ES-I3 (cell line): ENCODE results near the gene GAL3ST1.
"Not testable (repeated sequence)": the region's sequence is repeated elsewhere in the genome, so short reads cannot be mapped to it uniquely, and the experiment has no call there.

Source experiments
- H3K36me3 ChIP-seq: 2 replicates; pipeline ENCODE4 v1.6.1; 2013; ENCODE audit warnings: mild to moderate bottlenecking, low read length, control low read depth, moderate library complexity; ENCODE audit not compliant: insufficient read depth
- H3K4me1 ChIP-seq: 2 replicates; pipeline ENCODE4 v1.6.1; 2013; ENCODE audit warnings: mild to moderate bottlenecking, control low read depth, low read length; ENCODE audit not compliant: insufficient read depth
- H3K9ac ChIP-seq: 2 replicates; pipeline ENCODE4 v1.6.1; 2013; ENCODE audit warnings: low read depth, mild to moderate bottlenecking, low read length, moderate library complexity
- H3K9me3 ChIP-seq: 2 replicates; pipeline ENCODE4 v1.6.1; 2013; ENCODE audit warnings: mild to moderate bottlenecking, low read length, moderate library complexity; ENCODE audit not compliant: control insufficient read depth, insufficient read depth

Gene GAL3ST1

DNA sequence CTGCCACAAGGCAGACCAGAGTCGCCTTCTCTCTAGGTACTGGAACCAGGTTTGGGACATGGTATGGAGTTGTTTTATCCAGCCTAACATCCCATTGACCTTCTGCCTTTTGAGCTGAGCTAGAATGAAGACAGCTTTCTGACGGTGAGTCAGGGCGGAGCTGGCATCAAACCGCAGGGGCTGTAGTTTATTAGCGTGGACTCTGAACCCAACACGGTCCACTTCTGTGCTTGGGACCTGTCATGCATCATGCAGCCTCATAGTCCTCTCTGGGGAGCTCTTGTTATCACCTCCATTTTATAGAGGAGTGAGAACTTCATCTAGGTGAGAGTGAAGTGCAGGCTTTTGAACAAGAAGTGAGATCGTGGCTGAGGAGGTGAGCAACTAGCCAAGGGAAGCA is 8.3 kb downstream of the GAL3ST1 start:
- no peaks in the 10 kb centered on the region for H3K9me3 ChIP-seq
- peaks cover 19% of the 10 kb centered on the region for H3K4me1 ChIP-seq
- no peaks in the 10 kb centered on the region for H3K36me3 ChIP-seq
- no peak overlapping the region for H3K9ac ChIP-seq

DNA sequence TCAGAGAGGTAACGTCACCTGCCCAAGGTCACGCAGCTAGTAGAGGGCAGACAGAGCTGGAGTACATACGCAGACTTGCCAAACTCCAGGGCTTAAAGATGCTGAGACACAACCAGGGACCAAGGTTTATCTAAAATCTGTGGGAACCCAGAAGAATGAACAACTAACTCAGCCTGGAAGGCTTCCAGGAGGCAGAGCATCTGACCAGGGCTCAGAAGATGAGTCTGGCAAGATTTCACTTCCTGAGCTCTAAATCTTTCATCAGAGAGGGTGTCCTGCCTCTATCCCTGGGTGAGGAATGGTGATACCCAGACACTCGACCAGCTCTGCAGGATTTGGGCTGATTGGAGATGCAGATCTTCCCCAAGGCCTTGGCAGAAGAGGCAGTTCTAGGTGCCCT is 9.1 kb downstream of the GAL3ST1 start:
- Histone ChIP-seq H3K4me1 (peaks cover 20% of the 10 kb centered on the region), H3K9me3 (no peaks in the 10 kb centered on the region), H3K36me3 (no peaks in the 10 kb centered on the region), H3K9ac (no peak overlapping the region)

DNA sequence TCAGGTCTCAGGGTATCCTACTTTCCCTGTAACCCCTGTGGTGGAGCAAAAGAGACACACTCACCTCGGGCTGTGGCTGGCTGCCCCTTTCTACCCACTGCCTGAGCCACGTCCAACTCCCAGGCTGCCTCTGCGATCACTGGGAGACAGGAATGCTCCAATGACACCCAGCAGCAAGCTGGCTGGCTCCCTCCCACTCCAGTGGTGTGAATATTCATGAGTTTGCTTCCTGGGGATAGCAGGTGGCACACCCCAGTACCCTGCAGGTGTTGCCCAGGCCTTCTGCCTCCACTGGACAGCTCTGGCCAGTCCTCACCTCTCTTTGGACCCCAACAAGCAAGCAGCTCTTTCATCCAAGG is 9.7 kb downstream of the GAL3ST1 start:
- Histone ChIP-seq H3K9ac (no peak overlapping the region), H3K4me1 (peaks cover 25% of the 10 kb centered on the region), H3K9me3 (no peaks in the 10 kb centered on the region)

DNA sequence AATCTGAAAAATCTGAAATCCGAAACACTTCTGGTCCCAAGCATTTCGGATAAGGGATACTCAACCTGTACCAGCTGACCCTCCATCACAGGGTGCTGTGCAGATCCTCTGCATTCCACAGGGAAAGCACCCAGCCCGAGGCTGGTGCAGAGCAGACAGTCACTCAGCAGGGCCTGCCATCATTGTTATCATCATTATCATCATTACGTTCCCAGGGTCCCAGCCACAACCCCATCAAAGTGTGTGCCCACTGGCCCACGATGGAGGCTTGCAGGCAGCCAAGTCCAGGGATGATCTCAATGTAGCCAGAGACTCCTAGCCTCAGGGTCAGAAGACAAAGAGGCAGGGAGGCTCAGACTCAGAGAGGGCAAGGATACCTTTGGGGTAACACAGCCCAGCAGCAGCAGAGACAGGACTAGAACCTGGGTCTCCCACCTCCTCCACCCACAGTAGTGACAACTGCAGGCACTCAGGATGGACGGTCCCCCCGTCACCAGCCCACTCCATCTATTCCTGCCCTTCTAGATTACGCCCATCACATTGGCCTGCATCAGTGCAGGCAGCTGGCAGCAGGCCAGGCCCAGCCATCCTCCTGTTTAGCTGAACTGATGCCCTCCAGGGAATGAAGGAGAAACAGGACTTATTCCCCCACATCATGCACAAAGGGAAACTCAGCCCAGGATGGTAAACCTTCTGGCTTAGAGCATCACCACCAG is 10.3 kb downstream of the GAL3ST1 start:
- no peaks in the 10 kb centered on the region for H3K9me3 ChIP-seq
- no peak overlapping the region for H3K9ac ChIP-seq
- no peaks in the 10 kb centered on the region for H3K36me3 ChIP-seq
- peaks cover 27% of the 10 kb centered on the region for H3K4me1 ChIP-seq

More for the DNA sequence above, 9.7 kb downstream of the GAL3ST1 start:
- H3K36me3 ChIP-seq: no peaks in the 10 kb centered on the region

DNA sequence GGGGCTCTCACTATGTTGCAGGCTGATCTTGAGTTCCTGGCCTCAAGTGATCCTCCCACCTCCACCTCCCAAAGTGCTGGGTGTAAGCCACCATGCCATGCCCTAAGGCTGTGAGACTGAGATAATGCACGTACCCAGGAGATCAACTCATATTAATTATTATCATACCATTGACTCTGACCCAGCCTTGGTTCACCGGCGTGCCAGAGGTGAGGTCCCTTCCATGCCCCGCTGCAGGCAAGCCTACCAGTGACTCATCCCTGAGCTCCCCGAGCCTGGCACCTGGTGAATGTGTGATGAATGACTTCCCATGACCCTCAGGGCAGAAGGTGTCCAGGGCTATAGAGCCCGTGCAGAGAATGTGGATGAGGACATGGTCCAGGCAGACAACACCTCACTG is 12.1 kb downstream of the GAL3ST1 start:
- Histone ChIP-seq H3K9ac (no peak overlapping the region), H3K36me3 (no peaks in the 10 kb centered on the region), H3K9me3 (no peaks in the 10 kb centered on the region), H3K4me1 (peaks cover 27% of the 10 kb centered on the region)

GRCh38 chr22:30561402-30562189 is 12.9 kb downstream of the GAL3ST1 start:
- H3K9me3 ChIP-seq: no peaks in the 10 kb centered on the region
- H3K4me1 ChIP-seq: peaks cover 27% of the 10 kb centered on the region
- H3K36me3 ChIP-seq: no peaks in the 10 kb centered on the region
- H3K9ac ChIP-seq: no peak overlapping the region

DNA sequence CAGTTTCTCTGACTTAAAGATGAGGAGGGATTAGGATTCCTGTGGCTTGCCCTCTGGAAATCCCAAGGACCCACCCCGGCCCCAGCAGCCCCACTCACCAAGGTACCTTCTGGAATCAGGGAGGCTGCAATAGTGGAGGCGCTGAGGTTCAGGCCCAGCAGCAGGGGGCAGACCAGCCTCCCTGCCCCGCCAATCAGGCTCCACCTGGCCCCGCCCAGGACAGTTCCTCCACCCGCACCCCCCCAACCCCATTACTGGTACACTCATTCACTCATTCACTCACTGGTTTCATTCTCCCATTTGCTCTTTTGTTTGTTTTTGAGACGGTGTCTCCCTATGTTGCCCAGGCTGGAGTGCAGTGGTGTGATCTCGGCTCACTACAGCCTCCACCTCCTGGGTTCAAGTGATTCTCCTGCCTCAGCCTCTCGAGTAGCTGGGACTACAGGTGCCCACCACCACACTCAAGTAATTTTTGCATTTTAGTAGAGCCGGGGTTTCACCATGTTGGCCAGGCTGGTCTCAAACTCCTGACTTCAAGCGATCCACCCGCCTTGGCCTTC is 13.7 kb downstream of the GAL3ST1 start:
- not testable (repeated sequence) for H3K9ac ChIP-seq, H3K9me3 ChIP-seq, H3K36me3 ChIP-seq
- peaks cover 27% of the 10 kb centered on the region for H3K4me1 ChIP-seq

DNA sequence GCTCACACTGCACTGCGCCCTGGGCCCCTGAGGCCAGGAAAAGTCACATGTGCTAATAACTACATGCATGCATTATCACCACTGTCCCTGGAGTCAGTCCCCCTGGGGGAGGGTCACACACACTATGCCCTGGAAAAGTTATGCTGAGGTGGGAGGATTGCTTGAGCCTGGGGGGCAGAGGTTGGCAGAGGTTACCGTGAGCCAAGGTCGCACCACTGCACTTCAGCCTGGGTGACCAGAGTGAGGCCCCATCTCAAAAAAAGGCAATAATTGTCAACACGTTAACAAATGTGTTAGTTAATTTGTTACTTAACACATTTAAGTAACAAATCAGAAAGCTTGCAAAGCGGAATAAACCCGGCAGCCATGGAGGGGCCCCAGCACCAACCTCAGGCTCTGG is 14.6 kb downstream of the GAL3ST1 start:
- Histone ChIP-seq H3K9me3 (no peaks in the 10 kb centered on the region), H3K36me3 (no peaks in the 10 kb centered on the region), H3K4me1 (peaks cover 27% of the 10 kb centered on the region), H3K9ac (no peak overlapping the region)

- no peak overlapping the region for H3K9ac ChIP-seq
- peaks cover 23% of the 10 kb centered on the region for H3K4me1 ChIP-seq
- H3K36me3 ChIP-seq: no peaks in the 10 kb centered on the region
- H3K9me3 ChIP-seq: no peaks in the 10 kb centered on the region
Measured at GRCh38 chr22:30557243-30557642, 17.2 kb downstream of the GAL3ST1 start.

DNA sequence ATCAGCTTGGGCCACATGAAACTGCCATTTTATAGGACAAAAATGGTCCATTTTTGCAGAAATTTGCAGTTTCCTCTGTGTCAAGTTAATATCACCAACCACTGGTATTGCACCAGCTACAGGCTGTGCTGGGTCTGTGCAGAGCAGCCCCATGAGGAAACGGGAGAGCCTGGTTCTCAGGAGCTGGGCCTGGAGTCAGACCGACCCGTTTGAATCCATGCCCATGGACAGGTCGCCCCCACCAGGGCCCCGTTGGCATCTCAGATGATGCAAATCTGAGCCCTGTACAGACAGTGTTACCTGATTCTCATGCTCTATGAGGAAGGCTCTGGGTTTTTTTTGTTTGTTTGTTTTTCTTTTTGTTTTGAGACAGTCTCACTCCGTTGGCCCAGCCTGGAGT is 18.1 kb downstream of the GAL3ST1 start:
- H3K36me3 ChIP-seq: no peaks in the 10 kb centered on the region
- H3K4me1 ChIP-seq: peaks cover 16% of the 10 kb centered on the region; the same call in 1 of the 2 replicates
- no peak overlapping the region for H3K9ac ChIP-seq
- H3K9me3 ChIP-seq: no peaks in the 10 kb centered on the region

DNA sequence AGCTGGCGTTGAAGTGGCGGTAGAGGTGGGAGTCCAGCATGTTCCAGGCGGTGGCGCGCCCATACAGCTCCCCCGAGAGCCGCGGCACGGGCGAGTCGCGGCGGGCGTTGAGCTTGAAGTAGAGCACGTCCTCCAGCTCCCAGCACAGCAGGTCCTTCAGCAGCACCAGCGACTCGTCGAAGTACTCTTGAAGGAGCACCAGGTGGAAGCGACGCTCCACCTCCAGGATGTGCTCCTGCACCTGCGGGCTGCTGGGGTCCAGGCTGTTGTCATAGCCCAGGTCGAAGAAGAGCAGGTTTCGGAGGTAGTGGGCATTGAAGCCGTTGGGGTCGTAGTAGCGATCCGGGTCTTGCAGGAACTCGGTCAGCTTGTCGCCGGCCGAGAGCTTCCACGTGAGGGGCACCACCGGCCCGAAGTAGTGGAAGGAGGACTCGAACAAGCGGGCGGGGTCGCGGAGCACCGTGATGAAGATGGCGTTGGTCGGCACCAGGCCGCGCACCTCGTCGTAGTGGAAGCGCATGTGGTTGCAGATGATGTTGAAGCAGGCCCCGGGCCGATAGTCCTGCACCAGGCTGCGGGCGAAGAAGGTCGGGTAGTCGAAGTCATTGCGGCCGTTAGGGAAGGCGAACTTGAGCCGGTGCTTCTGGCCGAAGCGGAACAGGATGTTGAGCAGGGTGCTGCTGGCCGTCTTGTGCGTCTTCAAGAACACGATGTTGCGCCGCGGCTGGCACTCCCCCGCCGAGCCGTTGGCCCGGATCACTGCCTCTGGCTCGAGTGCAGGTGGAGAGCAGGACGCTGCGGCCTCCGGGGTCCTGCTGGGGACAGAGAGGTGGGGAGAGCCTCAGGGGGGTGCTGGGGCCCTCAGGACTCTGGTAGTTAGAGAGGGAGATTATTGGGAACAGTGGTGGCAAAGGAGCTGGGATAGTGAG is 18.9 kb downstream of the GAL3ST1 start:
- Histone ChIP-seq H3K4me1 (peaks cover 12% of the 10 kb centered on the region; the same call in 1 of the 2 replicates), H3K36me3 (no peaks in the 10 kb centered on the region), H3K9me3 (no peaks in the 10 kb centered on the region)

DNA sequence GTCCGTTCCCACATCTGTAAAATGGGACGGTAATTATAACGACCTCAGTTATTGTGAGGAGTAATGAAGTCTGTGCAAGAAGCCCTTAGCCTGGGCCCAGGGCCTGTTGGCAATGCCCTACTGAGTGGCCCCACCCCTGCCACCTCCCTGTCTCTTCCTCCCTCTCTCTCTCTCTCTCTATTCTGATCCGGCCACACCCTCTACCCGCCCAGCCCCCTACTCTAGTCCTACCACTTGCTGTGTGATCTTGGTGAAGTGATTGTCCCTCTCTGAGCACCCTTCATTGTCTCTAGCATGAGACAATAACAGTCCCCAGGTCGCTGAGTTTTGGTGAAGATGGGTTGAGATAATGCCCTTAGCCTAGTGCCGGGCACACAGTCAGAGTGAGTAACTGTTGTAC is 20.5 kb downstream of the GAL3ST1 start:
- Histone ChIP-seq H3K9me3 (no peaks in the 10 kb centered on the region), H3K9ac (no peak overlapping the region), H3K4me1 (peaks cover 5% of the 10 kb centered on the region; the same call in 1 of the 2 replicates), H3K36me3 (no peaks in the 10 kb centered on the region)

More for the DNA sequence above, 18.9 kb downstream of the GAL3ST1 start:
- H3K9ac ChIP-seq: no peak overlapping the region

GRCh38 chr22:30552719-30553118 is 21.7 kb downstream of the GAL3ST1 start:
- no peak overlapping the region for H3K9ac ChIP-seq
- H3K4me1 ChIP-seq: peaks cover 5% of the 10 kb centered on the region; the same call in 1 of the 2 replicates
- H3K36me3 ChIP-seq: no peaks in the 10 kb centered on the region
- H3K9me3 ChIP-seq: no peaks in the 10 kb centered on the region

DNA sequence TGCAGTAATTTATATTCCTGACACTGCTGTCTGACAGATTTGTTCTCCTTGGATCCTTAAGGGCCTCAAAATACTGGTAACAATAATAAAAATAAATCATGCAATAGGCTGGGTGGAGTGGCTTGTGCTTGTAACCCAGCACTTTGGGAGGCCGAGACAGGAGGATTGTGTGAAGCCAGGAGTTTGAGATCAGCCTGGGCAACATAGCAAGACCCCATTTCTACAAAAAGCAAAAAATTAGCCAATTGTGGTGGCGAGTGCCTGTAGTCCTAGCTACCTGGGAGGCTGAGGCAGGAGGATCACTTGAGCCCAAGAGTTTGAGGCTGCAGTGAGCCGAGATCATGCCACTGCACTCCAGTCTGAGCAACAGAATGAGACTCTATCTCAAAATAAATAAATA is 22.7 kb downstream of the GAL3ST1 start:
- H3K36me3 ChIP-seq, H3K9ac ChIP-seq, H3K9me3 ChIP-seq, H3K4me1 ChIP-seq: not testable (repeated sequence)
